PFSK-1 (cell line): Measurements from ENCODE around the gene CHCT1.

ENCODE experiments used
- POLR2AphosphoS5 ChIP-seq: IDR thresholded peaks from 2 replicates; pipeline ENCODE4 v1.6.1; 2012; ENCODE audit warnings: low read depth, mild to moderate bottlenecking, control low read depth, low read length, moderate library complexity
- REST ChIP-seq, 2 experiments: IDR thresholded peaks; 2 replicates each; pipeline versions ENCODE4 v1.6.1 to v1.8.0; 2011 to 2012; ENCODE audit warnings: low read depth in 2 of 2, low read length in 2 of 2, control low read depth in 1 of 2, inconsistent platforms in 1 of 2, mild to moderate bottlenecking in 1 of 2, moderate library complexity in 1 of 2; ENCODE audit not compliant: insufficient read depth in 1 of 2
- SIN3A ChIP-seq: IDR thresholded peaks from 2 replicates; pipeline ENCODE4 v1.6.1; 2012; ENCODE audit warnings: mild to moderate bottlenecking, low read length, moderate library complexity, borderline replicate concordance; ENCODE audit not compliant: insufficient read depth
- TAF1 ChIP-seq: IDR thresholded peaks from 2 replicates; pipeline ENCODE4 v1.6.1; 2012; ENCODE audit warnings: low read length, control low read depth, borderline replicate concordance; ENCODE audit not compliant: insufficient read depth

DNA sequence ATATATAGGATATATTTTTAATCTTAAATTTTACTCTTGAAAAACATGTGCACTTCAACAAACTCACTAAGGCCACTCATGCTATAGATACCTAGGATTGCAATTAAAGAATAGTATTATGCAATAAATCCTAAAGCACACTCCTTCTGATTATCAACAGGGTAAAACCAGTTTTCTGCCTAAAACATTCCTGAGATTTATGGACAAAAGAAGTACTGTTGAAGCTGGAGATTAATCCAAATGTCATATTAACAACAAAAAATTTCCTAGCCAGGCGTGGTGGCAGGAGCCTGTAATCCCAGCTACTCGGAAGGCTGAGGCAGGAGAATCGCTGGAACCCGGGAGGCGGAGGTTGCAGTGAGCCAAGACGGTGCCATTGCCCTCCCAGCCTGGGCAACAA lies 21.4 kb downstream of the CHCT1 start:
- TF ChIP-seq TAF1 (no peak), POLR2AphosphoS5 (no peak), REST (IDR thresholded peaks at IDR 0.05; ENCODE audit: insufficient read depth in 1 of 2, low read depth in 2 of 2, low read length in 2 of 2) (no peak), SIN3A (no peak)
